IPS DF 6.9 (cell line): ENCODE measurements around the gene RASAL2.
"Not testable (repeated sequence)": the region's sequence is repeated elsewhere in the genome, so short reads cannot be mapped to it uniquely, and the experiment has no call there.

ENCODE experiments used
- DNase-seq: peaks from one replicate; pipeline ENCODE4 v3.0.0-alpha.2; 2013; ENCODE audit warnings: low read depth, low spot score
- H3K27ac ChIP-seq: one replicate; pipeline ENCODE4 v1.5.1; 2013; ENCODE audit warnings: low read length, control low read depth
- H3K27me3 ChIP-seq: 2 replicates; pipeline ENCODE4 v1.6.1; 2013; ENCODE audit warnings: mild to moderate bottlenecking, low read length; ENCODE audit not compliant: control insufficient read depth, insufficient read depth
- H3K36me3 ChIP-seq: 2 replicates; pipeline ENCODE4 v1.6.1; 2013; ENCODE audit warnings: low read length; ENCODE audit not compliant: control insufficient read depth, insufficient read depth
- H3K4me1 ChIP-seq: 2 replicates; pipeline ENCODE4 v1.6.1; 2013; ENCODE audit warnings: low read length; ENCODE audit not compliant: control insufficient read depth, insufficient read depth
- H3K4me3 ChIP-seq: 2 replicates; pipeline ENCODE4 v1.5.1; 2013; ENCODE audit warnings: mild to moderate bottlenecking, low read length
- H3K9me3 ChIP-seq: 2 replicates; pipeline ENCODE4 v1.6.1; 2013; ENCODE audit warnings: low read length, inconsistent platforms; ENCODE audit not compliant: control insufficient read depth, insufficient read depth
- WGBS: extraction: QIAGEN DNeasy Blood & Tissue Kit; methylation state at CpG from one replicate; pipeline ENCODE4 v1.1.7; 2013; ENCODE audit warnings: mixed read lengths, missing lambda C conversion rate; ENCODE audit not compliant: insufficient read length, insufficient coverage; 5-methylcytosine and 5-hydroxymethylcytosine counted together

The RASAL2 gene

GRCh38 chr1:178118524-178118923 is 24.6 kb downstream of the RASAL2 start:
- WGBS, result no CpG with 5 or more reads among the region's 4 CpGs
- Histone ChIP-seq H3K27ac (no peak overlapping the region), H3K4me3 (no peak overlapping the region), H3K9me3 (no peaks in the 10 kb centered on the region), H3K36me3 (no peaks in the 10 kb centered on the region), H3K4me1 (peaks cover 1% of the 10 kb centered on the region; the same call in 1 of the 2 replicates), H3K27me3 (no peaks in the 10 kb centered on the region)
- DNase-seq, result no peak

GRCh38 chr1:178119628-178120027 is 25.7 kb downstream of the RASAL2 start:
- no CpG with 5 or more reads among the region's 5 CpGs for WGBS

GRCh38 chr1:178120088-178120487 is 26.2 kb downstream of the RASAL2 start:
- Histone ChIP-seq H3K4me1 (peaks cover 1% of the 10 kb centered on the region; the same call in 1 of the 2 replicates), H3K27ac (no peak overlapping the region), H3K9me3 (no peaks in the 10 kb centered on the region), H3K4me3 (no peak overlapping the region), H3K27me3 (no peaks in the 10 kb centered on the region), H3K36me3 (no peaks in the 10 kb centered on the region)
- no peak for DNase-seq
- no CpG with 5 or more reads among the region's 4 CpGs for WGBS

More at GRCh38 chr1:178119628-178120027, 25.7 kb downstream of the RASAL2 start:
- no peaks in the 10 kb centered on the region for H3K9me3 ChIP-seq
- no peak overlapping the region for H3K27ac ChIP-seq
- H3K27me3 ChIP-seq, result no peaks in the 10 kb centered on the region
- DNase-seq, result no peak
- H3K4me3 ChIP-seq, result no peak overlapping the region
- no peaks in the 10 kb centered on the region for H3K36me3 ChIP-seq
- H3K4me1 ChIP-seq, result peaks cover 1% of the 10 kb centered on the region; the same call in 1 of the 2 replicates

- H3K27me3 ChIP-seq, DNase-seq: not testable (repeated sequence)
- WGBS, result no CpG with 5 or more reads among the region's 7 CpGs
Measured at GRCh38 chr1:178120520-178121052, 26.7 kb downstream of the RASAL2 start.

GRCh38 chr1:178121883-178122282 is 28.0 kb downstream of the RASAL2 start:
- Histone ChIP-seq H3K4me1 (no peaks in the 10 kb centered on the region; the same call in 1 of the 2 replicates), H3K27ac (no peak overlapping the region)

More at GRCh38 chr1:178120520-178121052, 26.7 kb downstream of the RASAL2 start:
- not testable (repeated sequence) for H3K36me3 ChIP-seq, H3K4me3 ChIP-seq, H3K9me3 ChIP-seq, H3K27ac ChIP-seq, H3K4me1 ChIP-seq

GRCh38 chr1:178122283-178122682 is 28.4 kb downstream of the RASAL2 start:
- Histone ChIP-seq H3K9me3 (no peaks in the 10 kb centered on the region), H3K27me3 (no peaks in the 10 kb centered on the region), H3K27ac (no peak overlapping the region), H3K4me3 (no peak overlapping the region), H3K36me3 (no peaks in the 10 kb centered on the region), H3K4me1 (no peaks in the 10 kb centered on the region; the same call in 1 of the 2 replicates)
- no peak for DNase-seq
- WGBS, result no CpG with 5 or more reads among the region's 1 CpG

More at GRCh38 chr1:178121883-178122282, 28.0 kb downstream of the RASAL2 start:
- Histone ChIP-seq H3K9me3 (no peaks in the 10 kb centered on the region), H3K27me3 (no peaks in the 10 kb centered on the region), H3K36me3 (no peaks in the 10 kb centered on the region), H3K4me3 (no peak overlapping the region)
- no peak for DNase-seq
- no CpG with 5 or more reads among the region's 4 CpGs for WGBS

GRCh38 chr1:178124115-178124514 is 30.2 kb downstream of the RASAL2 start:
- DNase-seq, result no peak
- Histone ChIP-seq H3K4me3 (no peak overlapping the region), H3K4me1 (no peaks in the 10 kb centered on the region; the same call in 1 of the 2 replicates), H3K27me3 (no peaks in the 10 kb centered on the region), H3K27ac (no peak overlapping the region), H3K9me3 (no peaks in the 10 kb centered on the region), H3K36me3 (no peaks in the 10 kb centered on the region)

GRCh38 chr1:178126261-178126660 is 32.4 kb downstream of the RASAL2 start:
- Histone ChIP-seq H3K9me3 (no peaks in the 10 kb centered on the region), H3K4me3 (no peak overlapping the region), H3K27me3 (no peaks in the 10 kb centered on the region), H3K27ac (no peak overlapping the region), H3K36me3 (no peaks in the 10 kb centered on the region), H3K4me1 (no peaks in the 10 kb centered on the region; the same call in 1 of the 2 replicates)
- DNase-seq, result no peak

- Histone ChIP-seq H3K27me3 (no peaks in the 10 kb centered on the region), H3K4me3 (no peak overlapping the region), H3K36me3 (no peaks in the 10 kb centered on the region), H3K27ac (no peak overlapping the region), H3K4me1 (no peaks in the 10 kb centered on the region; the same call in 1 of the 2 replicates), H3K9me3 (no peaks in the 10 kb centered on the region)
- no CpG with 5 or more reads among the region's 1 CpG for WGBS
- DNase-seq, result no peak
Measured at GRCh38 chr1:178126741-178127185, 32.9 kb downstream of the RASAL2 start.

GRCh38 chr1:178127482-178128191 is 33.7 kb downstream of the RASAL2 start:
- no peaks in the 10 kb centered on the region for H3K4me1 ChIP-seq
- DNase-seq, result no peak
- H3K27ac ChIP-seq, result no peak overlapping the region
- H3K4me3 ChIP-seq, result no peak overlapping the region
- H3K9me3 ChIP-seq, result no peaks in the 10 kb centered on the region
- WGBS, result no CpG with 5 or more reads among the region's 2 CpGs
- no peaks in the 10 kb centered on the region for H3K27me3 ChIP-seq
- no peaks in the 10 kb centered on the region for H3K36me3 ChIP-seq
